GM19468 (cell line): ENCODE results near the gene ADCY7.

Experiments
- ATAC-seq: cut with Tn5 transposase; IDR thresholded peaks from one replicate; pipeline ENCODE4 v1.9.1; 2021; ENCODE audit warnings: mild to moderate bottlenecking, moderate library complexity, moderate number of reproducible peaks; ENCODE audit not compliant: unreplicated experiment; ENCODE audit errors: extremely low read depth

Gene ADCY7

DNA sequence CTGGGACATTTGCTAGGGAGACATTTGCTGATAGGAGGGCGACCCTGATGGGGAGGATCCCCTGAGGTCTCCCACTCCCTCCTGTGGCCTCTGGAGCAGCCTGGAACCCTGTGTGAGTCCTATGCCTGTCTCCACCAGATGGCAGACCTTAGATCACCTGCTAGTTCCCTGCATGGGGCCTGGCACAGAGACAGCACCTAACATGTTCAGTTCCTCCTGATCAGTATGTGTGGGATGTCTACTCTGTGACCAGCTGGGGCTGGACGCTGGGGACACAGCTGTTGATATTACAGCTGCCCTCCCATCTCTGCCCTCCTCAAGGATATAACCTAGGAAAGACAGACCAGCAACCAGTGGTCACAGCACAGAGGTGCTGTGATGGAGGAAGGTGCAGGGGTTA, 1.1 kb upstream of the ADCY7 start:
- no peak for ATAC-seq

- no peak for ATAC-seq
Observed at GRCh38 chr16:50265716-50266336, 525 bp upstream of the ADCY7 start.

GRCh38 chr16:50267151-50267631, 840 bp downstream of the ADCY7 start:
- ATAC-seq: no peak

- no peak for ATAC-seq
Observed at GRCh38 chr16:50267651-50268050, 1.3 kb downstream of the ADCY7 start.

GRCh38 chr16:50268352-50268751, 2.0 kb downstream of the ADCY7 start:
- no peak for ATAC-seq

- ATAC-seq: no peak
Observed at GRCh38 chr16:50269061-50269705, 2.8 kb downstream of the ADCY7 start.

DNA sequence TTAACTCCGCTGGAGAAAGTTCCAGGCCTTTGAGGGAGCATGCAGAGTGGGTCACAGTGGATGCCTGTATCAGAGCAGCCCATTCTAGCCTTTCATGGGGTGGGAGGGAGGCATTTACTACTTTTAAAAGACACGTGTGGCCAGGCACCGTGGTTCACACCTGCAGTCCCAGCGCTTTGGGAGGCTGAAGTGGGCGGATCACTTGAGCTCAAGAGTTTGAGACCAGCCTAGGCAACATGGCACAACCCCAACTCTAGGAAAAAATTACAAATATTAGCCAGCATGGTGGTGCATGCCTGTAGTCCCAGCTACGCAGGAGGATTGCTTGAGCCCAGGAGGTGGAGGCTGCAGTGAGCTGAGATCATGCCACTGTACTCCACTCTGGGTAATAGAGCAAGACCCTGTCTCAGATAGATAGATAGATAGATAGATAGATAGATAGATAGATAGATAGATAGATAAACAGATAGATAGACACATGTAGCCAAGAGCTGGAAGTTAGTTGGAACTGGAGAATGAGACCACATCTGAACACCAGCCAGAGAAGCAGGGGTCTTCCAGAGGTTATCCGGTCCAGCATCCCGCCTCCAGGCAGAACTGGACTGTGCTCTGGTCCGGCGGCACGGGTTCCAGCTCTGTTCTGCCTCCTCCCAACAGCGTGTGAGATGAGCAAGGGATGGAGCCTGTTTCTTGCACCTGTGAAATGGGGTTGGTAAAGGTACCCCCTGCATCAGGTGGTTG, 3.6 kb downstream of the ADCY7 start:
- ATAC-seq: no peak

GRCh38 chr16:50270510-50271147, 4.3 kb downstream of the ADCY7 start:
- no peak for ATAC-seq

GRCh38 chr16:50271148-50272041, 5.0 kb downstream of the ADCY7 start:
- no peak for ATAC-seq

DNA sequence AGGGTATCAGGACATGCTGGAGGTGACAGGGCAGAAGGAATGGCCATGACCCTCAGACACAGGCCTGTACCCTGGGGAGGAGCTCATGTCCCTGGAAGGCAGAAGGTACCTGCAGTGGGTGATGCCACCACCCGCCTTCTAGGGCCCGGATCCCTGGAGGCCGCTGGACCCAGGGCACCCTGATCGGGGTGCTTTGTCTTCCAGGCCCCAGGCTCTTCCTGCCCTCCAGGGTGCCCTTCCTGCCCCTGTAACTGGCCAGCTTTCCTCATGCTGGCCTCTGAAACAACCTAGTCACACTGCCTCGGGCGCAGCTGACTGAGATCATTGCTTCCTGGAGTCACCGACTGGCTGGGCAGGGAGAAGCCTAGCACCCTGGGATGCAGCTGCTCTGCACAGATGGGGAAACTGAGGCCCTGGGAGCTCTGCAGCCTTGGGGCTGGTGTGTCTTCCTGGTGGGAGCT, 5.8 kb downstream of the ADCY7 start:
- no peak for ATAC-seq

- no peak for ATAC-seq
Observed at GRCh38 chr16:50272687-50273381, 6.5 kb downstream of the ADCY7 start.

DNA sequence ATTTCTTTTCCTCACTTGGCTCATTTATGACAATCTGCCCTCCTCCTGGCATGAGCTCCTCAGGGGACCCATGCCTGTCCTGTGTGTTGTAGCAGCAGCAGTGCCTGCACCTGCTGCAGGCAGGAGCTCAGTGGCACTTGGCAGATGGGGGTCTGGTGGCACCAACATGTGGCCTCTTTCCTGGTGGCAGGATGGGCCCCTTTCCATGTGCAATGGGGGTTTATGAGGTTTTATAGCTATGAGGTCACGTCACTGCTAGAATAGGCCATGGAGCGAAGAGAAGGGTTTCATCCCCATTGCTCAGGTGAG, 7.0 kb downstream of the ADCY7 start:
- ATAC-seq: no peak

- ATAC-seq: peak; percentile 69
Observed at GRCh38 chr16:50273888-50274325, 7.6 kb downstream of the ADCY7 start.

DNA sequence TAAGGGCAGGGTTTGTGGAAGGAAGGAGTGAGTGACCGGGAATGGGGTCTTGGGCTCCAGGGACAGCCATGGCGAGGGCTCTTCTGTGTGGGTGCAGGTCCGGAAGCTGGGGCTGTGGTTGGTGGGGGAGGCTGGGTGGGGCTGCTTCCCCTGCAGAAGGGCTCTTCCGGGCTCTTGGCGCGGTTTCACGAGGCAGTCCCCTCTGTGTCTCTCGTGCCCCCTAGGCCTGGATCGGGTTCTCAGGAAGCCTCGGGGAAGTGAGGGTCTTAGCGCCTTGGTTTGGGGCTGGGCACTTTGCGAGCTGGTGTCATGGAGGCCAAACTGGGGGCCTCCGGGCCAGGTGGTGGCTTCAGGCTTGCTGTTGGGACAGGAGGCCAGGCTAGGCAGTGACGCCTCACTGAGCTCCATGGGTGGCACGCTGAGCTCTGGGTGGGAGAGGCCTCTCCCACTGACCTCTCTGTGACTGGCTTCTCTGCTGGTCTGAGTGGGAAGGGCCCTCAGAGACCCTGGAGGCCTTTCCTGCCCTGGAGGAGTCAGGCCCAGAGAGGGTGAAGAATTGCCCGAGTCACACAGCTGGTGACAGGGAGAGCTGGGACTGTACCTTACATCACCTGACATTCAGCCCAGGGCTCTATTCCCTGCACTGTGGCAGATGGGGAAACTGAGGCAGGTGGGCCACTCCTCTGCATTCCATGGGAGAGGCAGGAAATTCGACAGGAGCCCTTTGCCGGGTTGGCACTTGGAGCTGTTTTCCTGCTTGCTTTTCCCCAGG, 8.2 kb downstream of the ADCY7 start:
- no peak for ATAC-seq

DNA sequence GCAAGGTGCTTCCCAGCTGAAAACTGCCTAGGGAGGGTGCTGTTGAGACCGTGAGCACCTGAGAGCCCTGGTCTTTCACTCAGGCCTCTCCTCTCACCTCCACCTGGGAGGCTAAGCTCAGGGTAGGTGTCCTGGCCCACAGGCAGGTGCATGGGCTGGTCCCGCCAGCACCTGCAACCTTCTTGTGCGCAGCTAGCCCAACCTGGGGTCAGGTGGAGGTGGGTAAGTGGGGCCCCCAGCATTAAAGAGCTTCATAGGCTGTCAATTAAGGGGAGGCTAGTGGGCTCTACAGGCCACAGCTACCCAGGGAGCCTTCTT, 8.7 kb downstream of the ADCY7 start:
- no peak for ATAC-seq

GRCh38 chr16:50275428-50276325, 9.3 kb downstream of the ADCY7 start:
- no peak for ATAC-seq

DNA sequence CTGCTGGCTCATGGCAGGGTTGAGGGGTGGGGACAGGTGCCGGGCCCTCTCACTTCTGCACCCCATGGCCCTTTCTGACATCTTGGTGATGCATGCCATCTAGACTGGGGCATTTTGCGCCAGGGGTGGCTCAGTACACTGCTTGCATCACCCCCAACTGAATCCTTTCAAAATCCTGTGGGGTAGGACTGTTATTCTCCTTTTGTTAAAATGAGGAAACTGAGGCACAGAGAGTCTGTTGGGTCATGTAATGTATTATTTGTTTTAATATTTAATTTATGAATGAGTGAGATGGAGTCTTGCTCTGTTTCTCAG, 9.9 kb downstream of the ADCY7 start:
- no peak for ATAC-seq
